ENCODE measurements around the gene LILRB5. TPM values are rescaled to one million over a fixed set of nuclear protein-coding genes. Genes with fewer than 3 reads are reported as not detected.
"Not testable (repeated sequence)": the region's sequence is repeated elsewhere in the genome, so short reads cannot be mapped to it uniquely, and the experiment has no call there.

Gene LILRB5
- total RNA-seq, 1 donor from 2014 or later, result 9.1 TPM

DNA sequence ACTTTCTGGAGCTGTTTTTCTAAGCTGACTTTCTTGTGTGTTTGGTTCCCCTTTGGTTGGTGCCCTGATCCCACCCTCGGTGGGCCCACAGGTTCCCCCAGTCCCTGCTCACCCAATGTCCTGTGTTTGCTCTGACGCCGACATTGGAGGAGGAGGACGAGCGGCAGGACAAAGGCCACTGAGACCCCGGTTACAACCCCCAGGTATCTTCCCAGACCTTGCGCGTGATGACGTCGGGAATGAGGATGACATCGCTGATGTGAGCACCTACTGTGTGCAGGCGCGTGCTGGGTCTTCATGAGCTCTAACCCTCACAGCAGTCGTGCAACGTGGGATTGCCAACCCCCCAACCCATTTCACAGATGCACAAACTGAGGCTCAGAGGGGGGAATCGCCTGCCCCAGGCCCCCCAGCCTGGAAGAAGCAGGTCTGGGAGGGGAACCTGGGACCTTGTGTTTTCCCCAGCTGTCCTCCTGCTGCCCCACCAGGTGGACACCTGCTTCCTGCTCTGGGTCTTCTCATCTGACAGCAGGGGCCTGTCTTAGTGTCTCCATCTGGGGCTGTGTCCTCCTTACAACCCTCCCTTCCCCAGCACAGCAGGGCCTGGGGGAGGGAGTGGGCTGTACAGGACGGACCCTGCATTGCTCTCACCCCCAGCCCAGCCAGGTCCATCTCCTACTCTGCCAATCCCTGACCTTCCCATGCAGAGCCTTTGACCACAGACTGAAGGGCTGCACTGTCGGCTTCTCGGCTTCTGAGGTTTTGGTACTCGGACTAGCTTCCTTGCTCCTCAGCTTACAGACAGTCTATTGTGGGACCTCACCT, 9.8 kb downstream of the LILRB5 start:
- TF ChIP-seq, protein P1, sequence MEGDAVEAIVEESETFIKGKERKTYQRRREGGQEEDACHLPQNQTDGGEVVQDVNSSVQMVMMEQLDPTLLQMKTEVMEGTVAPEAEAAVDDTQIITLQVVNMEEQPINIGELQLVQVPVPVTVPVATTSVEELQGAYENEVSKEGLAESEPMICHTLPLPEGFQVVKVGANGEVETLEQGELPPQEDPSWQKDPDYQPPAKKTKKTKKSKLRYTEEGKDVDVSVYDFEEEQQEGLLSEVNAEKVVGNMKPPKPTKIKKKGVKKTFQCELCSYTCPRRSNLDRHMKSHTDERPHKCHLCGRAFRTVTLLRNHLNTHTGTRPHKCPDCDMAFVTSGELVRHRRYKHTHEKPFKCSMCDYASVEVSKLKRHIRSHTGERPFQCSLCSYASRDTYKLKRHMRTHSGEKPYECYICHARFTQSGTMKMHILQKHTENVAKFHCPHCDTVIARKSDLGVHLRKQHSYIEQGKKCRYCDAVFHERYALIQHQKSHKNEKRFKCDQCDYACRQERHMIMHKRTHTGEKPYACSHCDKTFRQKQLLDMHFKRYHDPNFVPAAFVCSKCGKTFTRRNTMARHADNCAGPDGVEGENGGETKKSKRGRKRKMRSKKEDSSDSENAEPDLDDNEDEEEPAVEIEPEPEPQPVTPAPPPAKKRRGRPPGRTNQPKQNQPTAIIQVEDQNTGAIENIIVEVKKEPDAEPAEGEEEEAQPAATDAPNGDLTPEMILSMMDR (IDR thresholded peaks at IDR 0.05), result no peak
- H3K36me3 ChIP-seq, result no peaks in the 10 kb centered on the region
- no peak for DNase-seq
- H3K27ac ChIP-seq, result peak overlapping the region; percentile 7
- intact Hi-C loops (cut with DNase I), result no loop called here
- H3K9me3 ChIP-seq, result no peaks in the 10 kb centered on the region
- H3K27me3 ChIP-seq, result no peaks in the 10 kb centered on the region
- H3K4me1 ChIP-seq, result no peaks in the 10 kb centered on the region
- H3K4me3 ChIP-seq, result no peak overlapping the region
- ATAC-seq, result peak; percentile 8

DNA sequence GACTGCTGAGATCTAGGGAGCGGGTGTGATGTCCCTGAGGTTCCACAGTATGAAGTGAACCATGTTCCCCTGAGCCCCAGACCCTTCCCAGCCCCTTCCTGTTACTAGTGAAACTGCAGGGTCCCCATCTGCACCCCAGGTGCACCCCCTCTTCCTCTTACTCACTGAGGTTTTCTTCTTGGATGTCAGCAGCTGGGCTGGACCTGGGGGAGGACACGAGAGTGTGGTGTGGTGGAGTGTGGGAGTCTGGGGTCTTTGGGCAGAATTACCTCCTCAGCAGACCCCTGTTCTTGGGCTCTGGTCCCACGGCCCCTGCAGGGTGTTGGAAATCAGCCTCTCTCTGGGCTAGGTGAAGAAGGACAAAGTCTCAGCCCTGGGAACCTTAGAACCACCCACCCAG, 11.1 kb downstream of the LILRB5 start:
- H3K4me3 ChIP-seq, result no peak overlapping the region
- intact Hi-C loops (cut with DNase I), result no loop called here

DNA sequence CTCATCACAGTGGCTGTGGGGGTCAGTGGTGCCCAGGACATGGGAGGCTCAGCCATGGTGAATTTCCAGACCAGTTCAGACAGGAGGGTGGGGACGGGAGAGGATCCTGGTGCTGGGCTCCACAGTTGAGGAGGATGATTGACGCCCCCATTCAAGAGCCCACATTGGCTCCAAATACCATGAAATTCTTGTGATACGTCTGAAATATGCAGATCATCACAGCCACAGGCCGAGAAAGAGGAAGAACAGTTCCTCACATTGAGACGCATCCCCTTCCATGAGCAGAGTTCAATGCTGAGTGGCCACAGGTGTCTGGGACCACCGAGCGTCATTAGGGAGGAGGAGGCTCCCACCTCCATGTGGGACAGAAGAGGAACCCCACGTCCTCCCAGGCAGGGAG, 13.3 kb downstream of the LILRB5 start:
- ATAC-seq; intact Hi-C loops (cut with DNase I); H3K36me3 ChIP-seq; DNase-seq; H3K4me1 ChIP-seq; H3K4me3 ChIP-seq; H3K9me3 ChIP-seq; H3K27ac ChIP-seq; H3K27me3 ChIP-seq: not testable (repeated sequence)

More for the DNA sequence above, 11.1 kb downstream of the LILRB5 start:
- H3K4me1 ChIP-seq, result no peaks in the 10 kb centered on the region
- no peaks in the 10 kb centered on the region for H3K27me3 ChIP-seq
- TF ChIP-seq, protein P1 (IDR thresholded peaks at IDR 0.05), result no peak
- ATAC-seq (no peak), DNase-seq (no peak)
- H3K36me3 ChIP-seq, result no peaks in the 10 kb centered on the region
- H3K27ac ChIP-seq, result no peak overlapping the region
- H3K9me3 ChIP-seq, result no peaks in the 10 kb centered on the region

DNA sequence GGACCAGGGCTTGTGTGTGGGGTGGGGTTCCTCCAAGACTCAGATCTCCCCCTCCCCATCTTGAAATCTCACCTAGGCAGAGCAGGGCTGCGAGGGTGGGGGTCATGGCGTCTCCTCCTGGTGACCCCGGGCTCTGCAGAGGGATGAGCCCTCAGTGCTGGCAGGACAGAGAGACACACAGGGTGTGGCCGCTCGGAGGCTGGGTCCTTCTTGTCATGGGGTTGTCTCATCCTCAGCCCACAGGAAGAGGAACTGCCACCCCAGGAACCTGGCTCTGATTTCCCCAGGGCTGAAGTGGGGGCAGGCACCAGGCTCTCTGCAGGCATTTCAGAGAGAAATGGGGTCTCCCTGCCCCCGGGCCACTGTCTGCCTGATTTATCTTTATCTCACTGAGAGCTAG, 14.4 kb downstream of the LILRB5 start, which contains the start of gene LILRA6:
Gene LILRA6, minus strand, starts transcription at position 145 of the 400 bp plus-strand sequence.
- H3K4me1 ChIP-seq; H3K4me3 ChIP-seq; H3K36me3 ChIP-seq; H3K9me3 ChIP-seq; H3K27ac ChIP-seq; intact Hi-C loops (cut with DNase I); H3K27me3 ChIP-seq: not testable (repeated sequence)
- peak; percentile 69 for DNase-seq
- peak; percentile 93 for ATAC-seq

DNA sequence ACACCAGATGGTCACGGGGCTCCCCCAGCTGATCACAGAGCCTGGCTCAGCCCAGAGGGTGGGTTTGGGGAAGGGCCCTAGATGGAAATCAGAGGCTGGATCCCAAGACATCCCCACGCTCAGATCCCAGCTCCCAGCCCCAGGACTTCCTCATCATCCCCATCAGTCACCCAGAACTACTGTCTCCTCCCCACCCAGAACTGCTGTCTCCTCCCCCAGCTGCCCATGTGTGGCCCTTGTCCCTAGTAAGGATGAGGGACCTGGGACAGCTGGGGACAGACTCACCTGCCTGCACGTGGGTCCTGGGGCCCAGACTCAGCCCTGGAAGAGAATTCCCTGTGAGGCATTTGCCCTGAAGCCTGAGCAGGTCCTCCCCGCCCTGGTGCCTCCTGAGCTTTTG, 14.8 kb downstream of the LILRB5 start:
- intact Hi-C loops (cut with DNase I), result not testable (repeated sequence)

DNA sequence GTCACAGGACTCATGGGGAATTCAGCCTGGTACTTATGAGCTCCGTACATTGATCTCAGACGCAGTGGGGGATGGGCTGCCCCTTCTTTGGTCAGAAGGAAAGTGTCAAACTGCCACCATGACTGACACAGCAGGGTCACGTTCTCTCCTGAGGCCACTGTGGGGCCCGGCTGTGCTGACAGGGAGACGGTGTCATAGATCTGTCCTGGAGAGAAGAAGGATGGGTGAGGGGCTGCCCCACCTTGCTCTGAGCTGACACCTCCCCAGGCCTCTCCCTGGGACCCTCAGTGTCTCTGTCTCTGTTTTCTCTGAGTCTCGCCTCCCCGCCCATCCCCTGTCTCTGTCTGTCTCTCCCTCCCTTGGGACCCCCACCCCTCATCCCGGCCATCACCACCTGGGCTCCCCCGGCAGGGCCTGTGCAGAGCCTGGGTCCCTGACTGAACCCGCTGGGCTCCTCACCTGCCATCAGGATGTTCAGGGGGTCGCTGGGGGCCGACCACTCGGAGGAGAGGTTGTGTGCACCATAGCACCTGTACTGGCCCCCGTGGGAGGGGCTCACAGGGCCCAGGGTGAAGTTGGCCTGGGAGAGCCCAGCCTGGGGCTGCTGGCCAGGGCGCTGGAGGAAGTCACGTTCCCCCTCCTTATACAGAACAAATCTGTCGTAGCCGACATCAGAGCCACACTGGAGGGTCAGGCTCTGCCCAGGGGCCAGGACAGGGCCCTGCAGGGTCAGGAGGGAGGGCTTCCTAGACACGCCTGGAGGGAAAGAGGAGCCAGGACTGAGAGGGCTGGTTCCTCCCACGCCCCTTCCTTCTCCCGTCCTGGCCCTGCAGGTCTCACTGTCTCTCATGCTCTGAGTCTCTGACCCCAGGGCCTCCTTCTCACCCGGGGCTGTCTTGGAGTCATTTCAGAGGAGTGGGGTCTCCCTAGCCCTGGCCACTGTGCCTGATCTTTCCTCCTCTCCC, 16.4 kb downstream of the LILRB5 start:
- H3K27me3 ChIP-seq; intact Hi-C loops (cut with DNase I); H3K36me3 ChIP-seq; H3K4me1 ChIP-seq; H3K4me3 ChIP-seq; ATAC-seq; H3K9me3 ChIP-seq; H3K27ac ChIP-seq: not testable (repeated sequence)
- DNase-seq, result peak; percentile 29

More for the DNA sequence above, 14.8 kb downstream of the LILRB5 start:
- H3K4me3 ChIP-seq, DNase-seq, H3K9me3 ChIP-seq, H3K27me3 ChIP-seq, H3K27ac ChIP-seq, H3K4me1 ChIP-seq, ATAC-seq, H3K36me3 ChIP-seq: not testable (repeated sequence)

DNA sequence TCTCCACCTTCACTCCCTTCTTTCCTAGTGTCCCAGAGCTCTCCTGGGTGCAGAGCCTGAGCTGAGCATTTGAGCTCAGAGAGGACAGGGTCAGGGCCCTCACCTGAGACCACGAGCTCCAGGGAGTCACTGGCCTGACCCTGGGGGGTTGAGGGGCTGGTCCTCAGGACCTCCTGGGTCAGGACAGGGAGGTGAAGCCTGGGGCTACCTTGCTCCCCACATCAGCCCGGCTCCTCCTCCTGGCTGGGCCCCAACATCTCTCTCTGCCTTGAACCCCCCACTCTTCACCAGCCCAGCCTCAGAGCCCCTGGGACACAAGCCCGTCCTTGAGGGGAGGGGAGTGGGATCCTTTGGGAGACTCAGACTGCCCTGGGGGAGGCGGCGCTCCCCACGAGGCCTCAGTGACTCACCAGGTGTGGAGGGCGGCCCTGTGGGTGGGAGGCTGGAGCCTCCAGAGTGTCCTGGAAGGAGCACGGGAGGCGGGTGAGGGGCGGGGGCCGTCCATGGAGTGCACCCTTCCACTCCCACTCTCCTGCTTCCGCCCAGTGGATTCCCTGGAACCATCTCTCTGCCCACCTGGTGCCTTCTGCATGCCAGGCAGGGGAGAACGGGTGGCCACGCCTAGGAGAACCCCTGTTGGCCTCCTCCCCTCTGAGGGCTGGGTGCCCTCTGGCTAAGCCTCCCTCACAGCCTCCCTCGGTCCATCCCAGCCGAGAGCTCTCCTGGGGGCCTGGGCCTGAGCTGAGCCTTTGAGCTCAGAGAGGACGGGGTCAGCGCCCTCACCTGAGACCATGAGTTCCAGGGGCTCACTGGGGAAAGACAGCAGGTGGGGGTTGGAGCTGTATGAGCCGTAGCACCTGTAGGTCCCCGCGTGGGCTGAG, 17.3 kb downstream of the LILRB5 start:
- H3K4me1 ChIP-seq; H3K27ac ChIP-seq; H3K27me3 ChIP-seq; H3K9me3 ChIP-seq; intact Hi-C loops (cut with DNase I); H3K36me3 ChIP-seq; H3K4me3 ChIP-seq: not testable (repeated sequence)
- DNase-seq (peak; percentile 56), ATAC-seq (peak; percentile 26)

All from upper lobe of right lung (tissue), 1 donor.